HG03103 (cell line): ENCODE data around the gene IFIT1.
"Not testable (repeated sequence)": the region's sequence is repeated elsewhere in the genome, so short reads cannot be mapped to it uniquely, and the experiment has no call there.

ENCODE experiments used
- ATAC-seq: cut with Tn5 transposase; IDR thresholded peaks from one replicate; pipeline ENCODE4 v1.9.1; 2021; ENCODE audit warnings: low read depth; ENCODE audit not compliant: unreplicated experiment

Gene IFIT1

DNA sequence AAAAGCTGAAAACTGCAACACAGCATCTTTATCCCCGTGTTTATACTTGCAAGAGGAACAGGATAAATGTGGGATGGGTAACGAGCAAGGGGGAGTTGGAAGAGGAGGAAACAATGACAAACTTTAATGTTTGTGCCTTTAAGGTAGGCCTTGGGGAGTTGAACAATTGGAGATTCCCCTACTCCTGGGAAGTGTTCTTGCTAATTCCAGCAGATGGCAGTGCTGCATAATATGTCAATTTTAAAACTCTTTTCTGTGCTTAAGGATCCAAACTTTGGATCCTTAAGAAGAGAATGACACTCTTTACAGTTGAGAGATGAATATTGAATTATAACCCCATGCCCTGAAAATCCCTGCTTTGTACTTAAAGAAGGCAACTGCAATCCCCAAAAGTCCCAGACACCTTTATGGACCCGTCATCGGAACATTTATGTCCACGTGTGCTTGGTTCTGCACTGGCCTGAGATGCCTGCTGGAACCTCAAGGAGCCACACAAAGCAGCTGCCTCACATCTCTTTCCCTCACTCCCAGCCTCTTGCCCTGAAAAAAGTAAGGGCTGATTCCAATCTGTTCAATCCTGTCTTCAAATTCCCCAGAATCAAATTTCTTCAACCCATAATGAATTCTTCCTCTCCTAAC, 33.9 kb downstream of the IFIT1 start:
- ATAC-seq: no peak

DNA sequence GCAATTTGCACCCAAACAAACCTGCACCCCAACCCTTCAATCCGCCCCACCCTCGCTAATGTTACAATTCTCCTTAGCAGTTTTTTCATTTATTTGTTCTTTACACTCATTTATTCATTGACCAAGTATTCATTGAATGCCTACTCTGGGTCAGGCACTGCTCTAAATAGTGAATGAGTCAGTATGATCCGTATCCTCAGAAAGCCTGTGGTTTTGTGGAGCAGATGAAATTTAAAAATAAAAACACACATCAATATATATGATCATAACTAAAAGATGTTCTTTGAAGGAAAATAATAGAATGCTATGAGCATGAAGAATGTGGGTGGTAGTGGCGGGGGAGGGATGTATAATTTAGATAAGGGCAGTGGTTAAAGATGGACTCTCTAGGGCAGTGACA, 35.2 kb downstream of the IFIT1 start:
- ATAC-seq: no peak

DNA sequence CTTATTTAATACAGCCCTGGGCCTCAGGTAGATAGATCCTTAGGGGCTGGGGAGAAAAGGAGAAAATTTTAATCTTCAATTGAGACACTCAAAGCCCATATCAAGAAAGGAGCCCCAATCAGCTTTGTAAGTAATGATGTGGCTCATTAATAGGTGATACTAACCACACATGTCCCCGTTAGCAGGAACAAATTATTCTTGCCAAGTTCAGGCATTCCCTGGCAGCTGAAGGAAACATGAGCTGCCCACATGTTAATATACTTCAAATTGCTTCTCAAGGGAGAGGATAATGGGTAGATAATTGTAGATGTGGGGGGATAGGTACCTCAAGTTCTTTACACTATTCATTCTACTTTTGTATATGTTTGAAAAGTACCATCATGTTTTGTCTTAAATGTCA, 36.5 kb downstream of the IFIT1 start:
- ATAC-seq: no peak

DNA sequence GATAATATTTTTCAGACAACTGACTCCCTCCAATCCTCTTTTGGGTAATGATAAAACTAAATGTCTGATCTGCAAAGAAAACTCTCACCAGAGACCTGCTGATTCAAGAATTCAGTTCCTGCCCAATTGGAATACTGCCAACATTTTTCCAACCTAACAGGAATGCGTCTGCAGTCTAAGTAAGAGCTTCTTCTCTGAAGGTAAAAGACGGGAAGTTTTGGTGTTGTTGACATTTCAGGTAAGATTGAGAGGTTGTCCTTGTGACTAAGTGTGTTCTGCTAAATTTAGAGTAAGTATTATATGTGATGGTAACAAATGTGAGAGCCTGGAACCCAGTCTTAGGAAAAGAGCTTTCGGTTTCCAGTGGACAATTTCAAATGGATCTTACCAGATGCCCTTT, 39.6 kb downstream of the IFIT1 start:
- ATAC-seq: no peak

DNA sequence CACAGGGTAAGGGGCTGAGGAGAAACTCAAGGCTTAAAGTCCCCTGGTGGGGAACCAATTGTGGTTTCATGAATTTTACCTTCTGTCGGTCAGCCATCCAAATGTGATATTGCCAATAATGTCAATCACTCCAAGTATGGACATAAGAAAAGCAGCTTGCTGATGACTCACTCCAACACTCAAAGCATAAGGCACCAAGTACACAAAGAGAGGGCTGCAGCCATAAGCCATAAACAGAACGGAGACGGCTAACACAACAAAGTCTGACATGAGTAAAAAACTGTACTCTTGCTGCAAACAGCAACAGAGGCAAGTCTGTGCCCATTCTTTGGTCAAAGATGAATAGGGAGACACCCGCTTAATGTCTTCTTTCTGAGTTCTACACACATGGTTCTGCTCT, 46.1 kb downstream of the IFIT1 start:
- no peak for ATAC-seq

DNA sequence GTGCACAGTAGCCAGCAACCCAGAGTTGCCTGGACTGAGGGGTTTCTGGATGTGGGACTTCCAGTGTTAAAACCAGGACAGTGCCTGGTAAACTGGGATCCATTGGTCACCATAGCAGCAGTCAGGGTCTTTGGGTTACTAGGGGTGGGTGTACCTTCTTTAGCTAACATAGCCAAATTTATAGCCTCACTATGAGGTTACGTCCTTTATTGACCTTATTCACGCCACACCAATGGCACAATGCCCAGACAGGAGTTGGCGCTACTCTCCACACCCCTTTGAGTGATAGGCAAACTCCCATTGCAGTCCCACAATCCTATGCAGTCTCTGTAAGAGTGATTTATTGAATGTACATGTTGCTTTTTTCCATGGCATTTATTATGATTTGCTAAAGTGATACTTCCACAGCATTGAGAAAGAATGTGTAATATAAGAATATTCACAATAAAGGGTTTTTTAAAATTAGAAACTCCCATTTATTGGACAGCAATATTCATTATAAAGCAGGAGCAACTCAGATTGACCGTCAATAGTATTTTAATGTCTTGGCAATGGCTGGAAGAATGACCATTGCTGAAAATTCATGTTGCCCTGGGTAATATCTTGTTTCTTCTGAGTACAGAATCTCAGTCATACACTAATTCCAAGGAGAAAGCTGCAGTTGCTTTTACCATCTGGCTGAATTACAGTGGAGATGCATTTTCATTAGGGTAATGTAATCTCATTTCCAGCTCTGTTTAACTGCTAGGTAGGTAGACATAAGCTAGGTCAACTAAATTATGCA, 48.0 kb downstream of the IFIT1 start:
- ATAC-seq: no peak

DNA sequence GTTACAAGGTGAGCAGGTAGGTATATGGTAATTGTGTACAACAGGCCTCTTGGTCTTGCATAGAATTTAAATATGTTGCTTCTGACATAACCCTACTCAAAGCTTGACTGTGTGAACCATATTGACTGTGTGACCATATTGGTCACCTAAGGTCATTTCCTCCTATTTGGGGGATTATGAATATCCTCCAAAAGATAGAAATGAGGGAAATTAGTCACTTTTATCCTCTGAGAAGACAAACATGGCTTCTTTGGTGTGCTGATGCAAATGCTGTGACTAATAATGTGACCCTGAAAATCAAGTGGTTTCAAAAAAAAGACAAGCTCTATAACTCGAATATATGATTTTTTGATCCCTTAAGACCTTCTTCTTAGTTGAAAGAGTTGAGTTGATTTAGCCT, 49.9 kb downstream of the IFIT1 start:
- no peak for ATAC-seq

DNA sequence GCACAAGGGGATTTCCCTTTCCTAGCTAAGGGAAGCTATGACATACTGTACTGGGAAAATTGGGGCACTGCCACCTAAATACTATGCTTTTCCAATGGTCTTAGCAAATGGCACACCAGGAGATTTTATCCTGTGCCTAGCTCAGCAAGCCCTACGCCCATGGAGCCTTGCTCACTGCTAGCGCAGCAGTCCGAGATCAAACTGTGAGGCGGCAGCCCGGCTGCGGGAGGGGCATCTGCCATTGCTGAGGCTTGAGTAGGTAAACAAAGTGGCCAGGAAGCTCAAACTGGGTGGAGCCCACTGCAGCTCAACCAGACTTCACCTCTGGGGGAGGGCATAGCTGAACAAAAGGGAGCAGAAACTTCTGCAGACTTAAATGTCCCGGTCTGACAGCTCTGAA, 52.4 kb downstream of the IFIT1 start:
- ATAC-seq: not testable (repeated sequence)

DNA sequence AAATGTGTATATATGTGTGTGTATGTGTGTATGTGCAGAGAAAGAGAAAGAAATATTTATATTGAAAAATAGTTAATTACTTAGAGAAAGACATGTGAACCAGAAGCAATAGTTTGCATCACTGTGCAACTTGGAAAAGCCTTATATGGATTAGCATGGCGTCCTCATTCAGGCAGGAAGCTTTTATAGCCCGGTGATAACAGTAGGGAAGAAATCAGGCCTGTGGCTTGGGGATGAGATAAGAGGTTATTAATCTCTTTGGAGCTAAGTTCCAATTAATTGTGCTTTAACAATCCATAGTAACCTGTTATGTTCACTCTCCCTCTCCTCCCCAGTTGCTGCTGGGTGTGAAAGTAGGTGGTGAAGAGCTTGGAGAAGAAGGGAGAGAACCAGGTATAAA, 58.5 kb downstream of the IFIT1 start:
- ATAC-seq: no peak

DNA sequence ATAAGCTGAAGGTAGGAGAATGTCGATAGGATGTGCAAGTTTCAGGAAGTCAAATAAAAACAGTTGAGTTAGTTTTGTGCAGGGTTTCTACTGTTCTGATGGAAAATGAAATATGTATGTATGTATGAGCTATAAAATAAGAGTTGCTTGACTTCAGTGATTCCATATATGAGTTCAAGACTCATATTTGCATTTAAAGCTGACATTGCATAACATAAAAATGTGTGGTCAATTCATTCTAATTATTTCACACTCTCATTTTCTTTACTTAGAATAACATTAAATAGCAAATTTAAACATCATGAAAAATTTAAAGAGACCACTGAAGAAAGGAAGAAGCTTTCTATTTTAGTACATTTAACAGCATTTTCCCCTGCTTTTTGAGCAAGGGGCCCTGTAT, 59.8 kb downstream of the IFIT1 start:
- ATAC-seq: no peak

DNA sequence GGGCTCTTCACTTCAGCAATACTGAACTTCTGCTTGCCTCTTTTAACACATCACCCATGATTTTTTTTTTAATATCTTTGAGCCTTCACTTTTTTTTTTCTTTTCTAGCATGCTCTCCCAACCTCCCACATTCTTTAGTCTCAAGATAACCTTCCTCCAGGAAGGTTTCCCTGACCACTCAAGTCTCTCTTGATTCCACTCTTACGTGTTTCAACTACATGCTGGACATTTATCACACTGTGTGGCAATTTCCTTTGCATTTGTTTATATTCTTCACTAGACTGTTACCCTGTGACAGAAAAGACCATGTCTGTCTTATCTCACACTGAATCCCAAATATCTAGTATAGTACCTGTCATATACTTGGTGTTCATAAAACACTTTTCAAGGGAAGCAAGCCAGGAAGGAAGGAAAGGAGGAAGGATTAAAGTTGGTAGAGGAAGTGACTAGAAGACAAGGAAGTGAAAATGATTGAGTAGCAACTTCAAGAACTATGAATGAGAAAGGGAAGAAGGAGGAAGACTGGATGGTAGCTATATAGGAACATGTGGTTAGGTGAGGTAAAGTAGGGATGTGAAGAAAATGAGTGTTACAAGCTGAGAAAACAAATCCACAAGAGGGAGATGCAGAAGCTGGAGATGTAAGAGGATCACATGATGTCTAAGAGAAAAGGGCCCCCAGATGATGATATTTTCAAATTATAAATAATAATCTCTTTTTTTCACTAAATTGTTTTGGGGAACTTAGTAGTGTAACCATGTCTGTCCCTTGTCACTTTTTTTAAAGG, 62.3 kb downstream of the IFIT1 start:
- no peak for ATAC-seq
